ENCODE results near the gene SLC44A4.

GRCh38 chr6:31886541-31886991 is 7.8 kb upstream of the SLC44A4 start:
- TF ChIP-seq CTCF (IDR thresholded peaks at IDR 0.05; ENCODE audit: low read length), result no peak
- no peak for TF ChIP-seq EZH2phosphoT487 (IDR thresholded peaks at IDR 0.05; ENCODE audit: low read length)
- TF ChIP-seq EZH2 (optimal IDR thresholded peaks at IDR 0.05; ENCODE audit: low read depth, low read length), result no peak

All from MM.1S (cell line).